HG03097 (cell line): Measurements from ENCODE around the gene ARID1B.

Experiments used
- ATAC-seq: cut with Tn5 transposase; IDR thresholded peaks from one replicate; pipeline ENCODE4 v1.9.1; 2021; ENCODE audit not compliant: unreplicated experiment, low FRiP score

Gene ARID1B

DNA sequence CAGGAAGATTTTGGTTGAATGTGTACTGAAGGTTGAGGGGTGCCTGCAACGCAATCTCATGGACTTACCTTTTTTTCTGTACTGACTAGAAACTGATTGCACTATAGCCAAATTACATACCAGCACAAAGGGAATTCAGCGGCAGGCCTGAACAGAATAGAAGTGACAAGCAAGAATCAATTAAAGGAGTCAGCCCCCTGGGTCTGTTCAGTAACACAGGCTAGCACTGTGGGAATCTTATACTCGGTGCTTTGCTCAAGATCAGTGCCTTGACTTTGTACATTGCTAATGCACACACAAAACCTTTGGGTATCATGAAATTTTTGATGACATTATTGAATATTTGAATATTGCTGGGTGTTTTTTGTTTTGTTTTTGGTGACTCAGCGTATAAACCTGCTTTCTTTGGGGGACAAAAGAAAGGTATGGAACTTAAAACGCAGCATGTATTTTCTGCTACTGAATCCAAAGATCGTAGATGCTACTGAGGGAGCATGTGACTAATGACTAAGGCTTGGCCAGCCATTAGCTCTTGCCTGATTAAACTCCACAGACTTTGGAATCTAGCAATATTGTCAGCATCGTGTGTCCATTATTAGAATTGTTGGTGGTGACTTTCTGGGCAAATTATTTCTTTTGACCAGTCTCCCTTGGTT is 236.6 kb downstream of the ARID1B start:
- no peak for ATAC-seq

DNA sequence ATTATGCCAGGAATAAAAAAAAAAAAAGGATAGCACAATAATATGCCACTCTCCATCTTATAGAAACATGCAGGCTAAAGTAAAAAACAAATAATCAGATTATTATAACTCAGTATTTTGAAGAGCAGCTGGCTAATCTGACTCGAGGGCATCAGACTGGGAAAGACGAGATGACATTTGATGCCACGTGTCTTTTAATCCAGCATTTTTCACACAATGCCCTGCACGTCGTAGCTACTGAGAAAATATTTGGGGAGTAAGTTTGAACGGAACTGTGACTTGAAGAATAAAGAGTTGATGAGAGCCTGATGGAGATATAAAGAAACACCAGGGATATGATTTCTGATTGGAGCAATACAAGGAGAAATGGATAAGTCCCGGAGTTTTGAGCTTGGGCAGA is 237.7 kb downstream of the ARID1B start:
- no peak for ATAC-seq

- no peak for ATAC-seq
Observed at GRCh38 chr6:157017022-157017421, 239.8 kb downstream of the ARID1B start.

DNA sequence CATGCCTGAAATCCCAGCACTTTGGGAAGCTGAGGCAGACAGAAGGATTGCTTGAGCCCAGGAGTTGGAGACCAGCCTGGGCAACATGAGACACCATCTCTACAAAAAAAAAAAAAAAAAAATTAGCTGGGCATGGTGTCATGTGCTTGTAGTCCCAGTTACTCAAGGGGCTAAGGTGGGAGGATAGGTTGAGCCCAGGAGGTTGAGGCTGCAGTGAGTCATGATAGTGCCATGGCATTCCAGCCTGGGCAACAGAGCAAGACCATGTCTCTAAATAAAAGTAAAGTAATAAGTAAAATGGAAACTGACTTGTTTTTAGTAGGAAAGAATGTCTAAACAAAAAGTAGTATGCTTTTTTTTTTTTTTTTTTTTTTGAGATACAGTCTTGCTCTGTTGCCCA is 240.7 kb downstream of the ARID1B start:
- no peak for ATAC-seq

DNA sequence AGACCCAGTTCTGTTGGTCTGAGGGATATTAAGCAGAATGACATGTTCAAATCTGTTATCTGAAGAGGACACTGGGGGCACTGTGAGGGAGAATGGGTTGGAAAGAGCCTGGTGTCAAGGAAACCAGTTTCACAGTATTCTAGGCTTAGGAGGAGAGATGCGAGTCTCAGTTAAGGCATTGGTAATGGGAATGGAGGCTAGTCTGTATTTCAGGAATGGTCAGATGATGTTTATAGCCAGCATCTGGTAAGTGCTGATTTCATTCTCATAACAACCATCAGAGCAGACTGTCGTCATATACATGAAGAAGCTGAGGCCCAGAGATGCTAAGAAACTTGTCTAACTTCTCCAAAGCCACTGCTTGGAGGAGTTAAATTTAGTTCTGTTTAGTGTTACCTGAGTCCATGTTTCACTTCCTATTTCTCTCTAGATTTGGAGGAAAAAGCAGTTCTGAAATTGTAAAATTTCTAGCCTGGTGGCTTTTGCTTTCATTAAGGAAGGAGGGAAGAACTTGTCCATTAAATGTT is 242.0 kb downstream of the ARID1B start:
- ATAC-seq, result no peak

DNA sequence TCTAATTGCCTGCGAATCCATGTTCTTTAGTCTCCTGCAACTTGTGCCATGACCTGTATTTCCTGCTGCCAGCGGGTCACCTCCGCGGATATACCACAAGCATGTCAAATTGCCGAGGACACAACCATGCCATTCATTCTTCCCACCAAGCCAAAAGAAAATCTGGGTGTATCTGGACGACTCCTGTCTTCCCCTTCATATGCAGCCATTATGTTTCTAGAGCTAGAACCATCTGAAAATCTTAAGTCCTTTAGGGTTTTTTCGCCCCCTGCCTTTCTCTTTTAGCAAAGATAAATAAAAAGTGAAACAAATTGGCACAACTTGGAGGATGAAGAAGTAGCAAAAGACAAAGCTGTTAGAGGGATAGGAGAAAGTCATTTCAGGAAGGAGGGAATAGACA is 242.6 kb downstream of the ARID1B start:
- no peak for ATAC-seq

DNA sequence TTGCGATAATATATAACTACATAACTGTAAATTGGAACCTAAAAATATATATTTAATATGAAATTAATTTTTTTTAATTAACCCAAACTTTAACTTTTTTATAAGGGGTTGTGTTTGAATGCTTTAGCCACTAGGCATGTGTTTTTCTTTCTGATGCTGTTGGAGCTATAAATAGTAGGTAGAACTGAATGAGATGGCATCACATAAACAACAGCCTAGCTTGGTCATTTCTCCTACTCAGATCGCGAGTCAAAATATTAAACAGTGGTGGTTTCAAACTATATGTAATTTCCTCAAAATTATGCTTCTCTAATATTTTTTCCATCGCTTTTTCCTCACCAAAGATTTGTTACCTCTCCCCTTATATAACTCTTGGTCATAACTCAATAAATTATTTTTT is 243.2 kb downstream of the ARID1B start:
- ATAC-seq, result no peak

- peak; percentile 36 for ATAC-seq
Observed at GRCh38 chr6:157020881-157021343, 243.7 kb downstream of the ARID1B start.

DNA sequence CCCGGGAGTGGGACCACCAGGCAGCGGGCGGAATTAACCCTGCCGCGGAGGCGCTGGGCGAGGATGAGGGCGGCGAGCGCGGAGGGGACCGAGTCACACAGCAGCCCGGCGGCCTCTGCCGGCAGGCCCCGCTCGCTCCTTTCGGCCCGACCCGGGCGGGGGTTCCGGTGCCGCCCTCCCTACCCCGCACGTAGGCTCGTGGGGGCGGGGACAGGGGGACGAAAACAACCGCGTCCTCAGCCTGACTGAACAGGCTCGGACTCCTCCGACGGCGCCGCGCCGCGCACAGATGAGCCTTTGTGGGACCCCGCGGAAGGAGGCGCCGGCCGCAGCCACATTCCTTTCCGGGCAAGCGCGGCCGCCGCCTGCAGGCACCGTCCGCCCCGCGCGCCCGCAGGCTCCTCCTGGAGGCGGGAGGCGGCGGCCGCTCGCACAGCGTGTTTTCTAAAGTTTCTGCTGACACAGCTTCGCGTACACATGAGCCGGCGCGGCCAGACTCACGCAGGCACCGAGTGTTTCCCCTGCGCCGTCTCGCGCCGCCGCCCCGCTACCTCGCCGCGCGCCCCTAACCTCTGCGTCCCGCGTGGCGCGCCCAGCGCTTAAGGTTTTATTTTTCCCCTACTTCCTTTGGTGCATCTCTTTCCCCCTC is 244.3 kb downstream of the ARID1B start:
- peak; percentile 70 for ATAC-seq

GRCh38 chr6:157021993-157022740 is 245.0 kb downstream of the ARID1B start:
- ATAC-seq, result peak; percentile 39

DNA sequence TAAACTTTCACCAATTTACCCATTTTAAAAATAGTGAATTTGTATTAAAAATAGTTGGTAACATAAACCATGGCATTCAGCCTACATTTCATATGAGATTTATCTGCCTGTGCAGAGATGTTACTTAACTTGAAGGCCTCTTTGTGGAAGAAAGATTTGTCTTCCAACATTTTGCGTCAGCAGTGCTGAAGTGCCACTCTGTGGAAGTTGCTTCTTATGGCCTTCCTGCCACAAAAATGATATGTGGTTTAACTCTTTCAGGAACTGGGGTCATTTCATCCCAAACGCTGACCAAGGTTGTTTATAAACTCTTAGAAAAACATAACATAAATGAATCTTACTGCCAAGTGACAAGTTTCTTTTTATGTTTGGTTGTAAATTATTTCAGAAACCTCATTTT is 246.8 kb downstream of the ARID1B start:
- ATAC-seq, result no peak

DNA sequence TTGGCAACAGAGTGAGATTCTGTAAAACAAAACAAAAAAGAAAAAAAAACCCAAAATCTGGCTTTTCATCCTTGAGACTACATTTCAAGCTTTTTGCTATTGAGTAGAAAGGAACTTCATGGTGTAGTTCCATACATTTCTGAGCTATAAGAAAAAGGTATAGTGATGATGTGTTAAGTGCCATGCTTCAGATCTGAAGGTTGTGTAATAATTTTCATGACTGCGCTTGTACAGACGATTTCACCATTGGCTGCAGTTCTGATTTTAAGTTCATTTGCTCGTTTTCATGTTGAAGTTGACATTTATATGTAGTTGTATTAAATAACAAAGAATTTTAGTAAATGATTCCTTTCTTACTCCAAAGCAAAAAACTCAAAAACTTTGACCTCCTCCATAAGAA is 247.6 kb downstream of the ARID1B start:
- no peak for ATAC-seq

GRCh38 chr6:157025437-157025836 is 248.3 kb downstream of the ARID1B start:
- ATAC-seq, result no peak

GRCh38 chr6:157029980-157030690 is 253.0 kb downstream of the ARID1B start:
- ATAC-seq, result peak; percentile 64

- no peak for ATAC-seq
Observed at GRCh38 chr6:157030755-157031154, 253.6 kb downstream of the ARID1B start.

DNA sequence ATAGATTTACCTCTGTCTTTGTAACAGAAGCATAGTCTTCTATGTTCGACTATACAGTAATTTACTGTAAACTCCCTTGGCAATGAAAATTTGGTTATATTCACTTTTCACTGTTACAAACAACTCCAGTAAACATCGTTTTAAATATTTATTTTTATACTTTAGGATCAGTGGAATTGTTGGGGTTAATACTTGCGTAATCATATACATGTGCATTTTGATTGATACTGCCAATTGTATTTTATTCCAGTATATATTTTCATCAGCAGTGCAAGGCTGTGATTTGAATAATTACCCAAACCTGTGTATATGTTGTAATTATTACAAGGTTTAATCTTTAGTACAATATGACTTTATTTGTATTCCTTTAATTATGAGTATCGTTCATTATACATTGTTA is 255.7 kb downstream of the ARID1B start:
- ATAC-seq, result no peak

DNA sequence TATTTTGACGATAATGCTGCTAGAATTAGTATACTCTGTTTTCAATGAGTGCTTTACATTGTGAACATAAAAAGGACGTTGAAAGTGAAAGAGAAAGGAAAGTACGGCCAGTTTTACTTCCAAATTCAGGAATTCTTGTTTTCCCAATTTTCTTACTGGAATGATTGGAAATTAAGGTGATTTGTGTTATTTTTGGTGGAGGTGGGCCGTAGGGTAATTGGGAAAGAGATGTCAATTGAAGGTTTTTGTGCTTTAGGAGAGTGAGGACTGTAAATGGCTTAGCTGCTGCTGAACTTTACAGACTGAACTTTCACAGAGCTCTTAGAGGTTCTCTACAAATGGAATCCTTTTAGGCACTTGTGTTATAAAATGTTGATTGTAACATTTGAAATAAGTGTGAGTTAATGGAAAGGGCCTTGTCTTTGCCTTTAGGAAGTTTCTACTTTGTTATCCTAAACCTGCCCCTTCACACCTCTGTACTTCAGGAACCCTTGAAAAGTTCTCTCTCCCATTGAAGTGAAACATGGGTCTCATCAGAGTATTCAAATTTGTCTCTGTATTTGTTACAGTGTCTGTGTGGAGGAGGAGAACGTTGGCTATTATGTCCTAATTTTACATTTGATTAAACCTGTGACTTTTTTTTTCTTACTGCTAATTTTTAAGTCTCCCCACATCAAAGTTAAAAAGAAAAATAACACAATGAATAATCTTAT is 256.4 kb downstream of the ARID1B start:
- no peak for ATAC-seq

DNA sequence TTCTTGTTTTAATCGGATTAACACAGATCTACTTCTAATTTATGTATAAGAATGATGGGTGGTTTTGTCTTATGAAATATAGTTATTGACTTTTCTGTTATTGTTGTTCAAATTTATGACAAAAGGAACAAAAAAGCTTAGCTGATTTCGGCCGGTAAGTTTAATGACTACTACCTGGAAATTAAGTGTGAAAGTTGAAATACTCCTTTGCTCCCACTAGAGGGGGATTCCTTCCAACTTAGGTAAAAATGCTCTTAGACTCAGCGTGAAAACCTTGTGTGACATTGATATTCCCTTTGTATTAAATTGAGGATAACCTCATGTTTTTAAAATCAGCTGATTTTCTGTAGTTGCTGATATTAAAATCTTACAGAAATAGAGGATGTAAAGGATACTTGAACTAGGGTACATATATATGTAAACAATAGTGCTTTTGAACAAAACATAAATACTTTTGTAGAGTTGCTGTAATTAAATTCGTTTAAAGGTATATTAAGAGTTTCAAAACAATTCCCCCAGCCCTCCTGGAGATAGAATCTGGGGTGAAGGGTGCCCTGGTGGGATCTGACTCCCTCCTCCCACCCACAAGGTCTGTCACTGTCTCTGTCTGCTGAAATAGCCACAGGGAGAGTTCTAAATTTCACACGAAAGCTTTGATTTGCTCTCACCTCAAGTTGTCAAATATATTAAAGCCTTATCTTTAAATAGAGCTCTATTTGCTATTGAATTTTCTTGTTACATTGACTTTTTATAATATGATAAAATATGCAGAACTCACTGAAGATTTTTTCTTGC is 257.5 kb downstream of the ARID1B start:
- no peak for ATAC-seq

- ATAC-seq, result no peak
Observed at GRCh38 chr6:157035546-157035945, 258.4 kb downstream of the ARID1B start.
